VCaP (cell line): ENCODE data around the gene PLRG1.

Experiments
- H3K27ac ChIP-seq: fragments of 450-650 bp; 2 replicates; pipeline ENCODE4 v1.5.1; 2017
- CTCF ChIP-seq: fragments of 450-650 bp; conservative IDR thresholded peaks from 2 replicates; pipeline ENCODE4 v1.5.1; 2017; ENCODE audit warnings: mild to moderate bottlenecking, moderate library complexity

PLRG1 gene

GRCh38 chr4:154589296-154590197 lies 39.3 kb upstream of the PLRG1 start:
- TF ChIP-seq CTCF, result no peak
- no peak overlapping the region for H3K27ac ChIP-seq

- TF ChIP-seq CTCF, result no peak
Observed at GRCh38 chr4:154588198-154588597, 38.0 kb upstream of the PLRG1 start.

GRCh38 chr4:154586296-154587033 lies 36.3 kb upstream of the PLRG1 start:
- H3K27ac ChIP-seq, result no peak overlapping the region
- TF ChIP-seq CTCF, result no peak

More at GRCh38 chr4:154588198-154588597, 38.0 kb upstream of the PLRG1 start:
- no peak overlapping the region for H3K27ac ChIP-seq

GRCh38 chr4:154585369-154586018 lies 35.3 kb upstream of the PLRG1 start:
- no peak overlapping the region for H3K27ac ChIP-seq
- TF ChIP-seq CTCF, result no peak

GRCh38 chr4:154584259-154584658 lies 34.1 kb upstream of the PLRG1 start:
- no peak for TF ChIP-seq CTCF
- H3K27ac ChIP-seq, result no peak overlapping the region

- H3K27ac ChIP-seq, result no peak overlapping the region
- no peak for TF ChIP-seq CTCF
Observed at GRCh38 chr4:154583677-154584076, 33.5 kb upstream of the PLRG1 start.

GRCh38 chr4:154583230-154583629 lies 33.0 kb upstream of the PLRG1 start:
- no peak for TF ChIP-seq CTCF
- no peak overlapping the region for H3K27ac ChIP-seq
